ENCODE data around the gene EPHA10. TPM values are rescaled to one million over a fixed set of nuclear protein-coding genes. Genes with fewer than 3 reads are reported as not detected.
"Not testable (repeated sequence)": the region's sequence is repeated elsewhere in the genome, so short reads cannot be mapped to it uniquely, and the experiment has no call there.

The EPHA10 gene
- total RNA-seq, 3 donors from 2014 or later: 0.73 to 2.6 TPM; not detected in 1

- DNase-seq (ENCODE audit: low spot score in 2 of 2): no peak
- no peaks in the 10 kb centered on the region for H3K27me3 ChIP-seq
- H3K4me3 ChIP-seq: peak overlapping the region; percentile 47 to 84 (median 61)
- H3K4me1 ChIP-seq: peaks cover 6 to 7% of the 10 kb centered on the region in 2 donors
- TF ChIP-seq POLR2AphosphoS5 (IDR thresholded peaks at IDR 0.05) (no peak), POLR2A (IDR thresholded peaks at IDR 0.05) (no peak)
- TF ChIP-seq, protein P1, sequence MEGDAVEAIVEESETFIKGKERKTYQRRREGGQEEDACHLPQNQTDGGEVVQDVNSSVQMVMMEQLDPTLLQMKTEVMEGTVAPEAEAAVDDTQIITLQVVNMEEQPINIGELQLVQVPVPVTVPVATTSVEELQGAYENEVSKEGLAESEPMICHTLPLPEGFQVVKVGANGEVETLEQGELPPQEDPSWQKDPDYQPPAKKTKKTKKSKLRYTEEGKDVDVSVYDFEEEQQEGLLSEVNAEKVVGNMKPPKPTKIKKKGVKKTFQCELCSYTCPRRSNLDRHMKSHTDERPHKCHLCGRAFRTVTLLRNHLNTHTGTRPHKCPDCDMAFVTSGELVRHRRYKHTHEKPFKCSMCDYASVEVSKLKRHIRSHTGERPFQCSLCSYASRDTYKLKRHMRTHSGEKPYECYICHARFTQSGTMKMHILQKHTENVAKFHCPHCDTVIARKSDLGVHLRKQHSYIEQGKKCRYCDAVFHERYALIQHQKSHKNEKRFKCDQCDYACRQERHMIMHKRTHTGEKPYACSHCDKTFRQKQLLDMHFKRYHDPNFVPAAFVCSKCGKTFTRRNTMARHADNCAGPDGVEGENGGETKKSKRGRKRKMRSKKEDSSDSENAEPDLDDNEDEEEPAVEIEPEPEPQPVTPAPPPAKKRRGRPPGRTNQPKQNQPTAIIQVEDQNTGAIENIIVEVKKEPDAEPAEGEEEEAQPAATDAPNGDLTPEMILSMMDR (IDR thresholded peaks at IDR 0.05): no peak
- intact Hi-C loops (cut with DNase I; ENCODE audit: low total_unique reads): no loop called here
- no peaks in the 10 kb centered on the region for H3K36me3 ChIP-seq
- no peaks in the 10 kb centered on the region for H3K9me3 ChIP-seq
- H3K27ac ChIP-seq: peak overlapping the region in 1 of 2 donors; percentile 48
Observed at GRCh38 chr1:37792943-37793686, 28.2 kb upstream of the EPHA10 start.

DNA sequence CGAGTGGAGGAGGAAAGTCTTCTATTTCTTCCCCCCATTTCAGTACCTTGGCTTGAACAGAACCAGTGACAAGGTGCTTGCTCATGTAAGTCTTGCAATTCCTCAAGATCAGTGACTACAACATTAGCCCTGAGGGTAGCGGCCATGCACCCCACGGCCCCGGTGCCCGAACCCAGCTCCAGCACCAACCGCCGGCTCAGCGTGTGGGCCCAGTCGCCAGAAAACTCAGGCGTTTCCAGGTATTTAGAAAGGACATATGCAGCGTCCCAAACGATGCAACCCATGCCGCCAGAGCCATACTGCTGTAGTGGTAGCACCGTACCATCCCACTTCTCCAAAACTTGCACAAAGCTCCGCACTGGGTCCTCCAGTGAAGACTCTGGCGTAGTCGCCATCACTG, 17.6 kb upstream of the EPHA10 start:
- no peak for DNase-seq (ENCODE audit: low spot score in 2 of 2)
- intact Hi-C loops (cut with DNase I; ENCODE audit: low total_unique reads): no loop called here
- Histone ChIP-seq H3K27ac (no peak overlapping the region), H3K4me3 (no peak overlapping the region), H3K4me1 (no peaks in the 10 kb centered on the region), H3K27me3 (peaks cover 0 to 28% of the 10 kb centered on the region in 2 donors), H3K9me3 (no peaks in the 10 kb centered on the region), H3K36me3 (no peaks in the 10 kb centered on the region)
- TF ChIP-seq POLR2A (IDR thresholded peaks at IDR 0.05) (no peak), POLR2AphosphoS5 (IDR thresholded peaks at IDR 0.05) (no peak)
- TF ChIP-seq, protein P1 (IDR thresholded peaks at IDR 0.05): no peak

GRCh38 chr1:37778654-37779053, 13.7 kb upstream of the EPHA10 start:
- no peaks in the 10 kb centered on the region for H3K36me3 ChIP-seq
- no peak overlapping the region for H3K27ac ChIP-seq
- H3K4me3 ChIP-seq: no peak overlapping the region
- TF ChIP-seq, protein P1 (IDR thresholded peaks at IDR 0.05): no peak
- TF ChIP-seq POLR2AphosphoS5 (IDR thresholded peaks at IDR 0.05) (no peak), POLR2A (IDR thresholded peaks at IDR 0.05) (no peak)
- intact Hi-C loops (cut with DNase I; ENCODE audit: low total_unique reads): no loop called here
- DNase-seq (ENCODE audit: low spot score in 2 of 2): no peak
- H3K9me3 ChIP-seq: no peaks in the 10 kb centered on the region
- H3K4me1 ChIP-seq: no peaks in the 10 kb centered on the region
- H3K27me3 ChIP-seq: peaks cover 0 to 18% of the 10 kb centered on the region in 2 donors

GRCh38 chr1:37776946-37777516, 12.1 kb upstream of the EPHA10 start:
- no peak for DNase-seq (ENCODE audit: low spot score in 2 of 2)
- H3K36me3 ChIP-seq: no peaks in the 10 kb centered on the region
- H3K27me3 ChIP-seq: peaks cover 0 to 5% of the 10 kb centered on the region in 2 donors
- intact Hi-C loops (cut with DNase I; ENCODE audit: low total_unique reads): no loop called here
- no peaks in the 10 kb centered on the region for H3K4me1 ChIP-seq
- TF ChIP-seq POLR2A (IDR thresholded peaks at IDR 0.05) (no peak), POLR2AphosphoS5 (IDR thresholded peaks at IDR 0.05) (no peak)
- TF ChIP-seq, protein P1 (IDR thresholded peaks at IDR 0.05): no peak
- H3K27ac ChIP-seq: no peak overlapping the region
- no peaks in the 10 kb centered on the region for H3K9me3 ChIP-seq
- no peak overlapping the region for H3K4me3 ChIP-seq

- peaks cover 0 to 23% of the 10 kb centered on the region in 2 donors for H3K27me3 ChIP-seq
- intact Hi-C loops (cut with DNase I; ENCODE audit: low total_unique reads); H3K36me3 ChIP-seq; H3K9me3 ChIP-seq; H3K27ac ChIP-seq; H3K4me3 ChIP-seq; DNase-seq (ENCODE audit: low spot score in 2 of 2); H3K4me1 ChIP-seq: not testable (repeated sequence)
Observed at GRCh38 chr1:37771440-37771839, 6.5 kb upstream of the EPHA10 start.
